KMS-11 (cell line): ENCODE results near the gene RPS6KA3.
"Not testable (repeated sequence)": the region's sequence is repeated elsewhere in the genome, so short reads cannot be mapped to it uniquely, and the experiment has no call there.

Experiments
- H2AFZ ChIP-seq: fragments of 200-600 bp; sonication (generic); 2 replicates; pipeline ENCODE4 v1.6.1; 2016; ENCODE audit warnings: antibody characterized with exemption, mixed run types, low read depth
- H3K27ac ChIP-seq: fragments of 200-600 bp; sonication (generic); 2 replicates; pipeline ENCODE4 v1.6.1; 2016; ENCODE audit warnings: mild to moderate bottlenecking, mixed run types
- H3K27me3 ChIP-seq: fragments of 200-600 bp; sonication (generic); 2 replicates; pipeline ENCODE4 v1.6.1; 2017; ENCODE audit warnings: mild to moderate bottlenecking, low read depth, mixed run types, moderate library complexity; ENCODE audit not compliant: insufficient read depth
- H3K36me3 ChIP-seq: fragments of 200-600 bp; sonication (generic); 2 replicates; pipeline ENCODE4 v1.6.1; 2017; ENCODE audit warnings: mild to moderate bottlenecking, mixed run types; ENCODE audit not compliant: insufficient read depth
- H3K4me1 ChIP-seq: fragments of 200-600 bp; sonication (generic); 2 replicates; pipeline ENCODE4 v1.6.1; 2016; ENCODE audit warnings: mild to moderate bottlenecking, low read depth, mixed run types; ENCODE audit not compliant: poor library complexity, severe bottlenecking
- H3K4me2 ChIP-seq: fragments of 200-600 bp; sonication (generic); 2 replicates; pipeline ENCODE4 v1.7.0; 2016; ENCODE audit warnings: mild to moderate bottlenecking, mixed run types
- H3K4me3 ChIP-seq: fragments of 200-600 bp; sonication (generic); IDR thresholded peaks from 2 replicates; pipeline ENCODE4 v1.6.1; 2017; ENCODE audit warnings: low read depth, low read length, mixed read lengths; ENCODE audit not compliant: insufficient read depth
- H3K79me2 ChIP-seq: fragments of 200-600 bp; sonication (generic); 2 replicates; pipeline ENCODE4 v1.6.1; 2016; ENCODE audit warnings: low read depth, mixed run types; ENCODE audit not compliant: insufficient read depth
- H3K9ac ChIP-seq: fragments of 200-600 bp; sonication (generic); 2 replicates; pipeline ENCODE4 v1.6.1; 2016; ENCODE audit warnings: mild to moderate bottlenecking, mixed run types
- H4K20me1 ChIP-seq: fragments of 200-600 bp; sonication (generic); 2 replicates; pipeline ENCODE4 v1.6.1; 2016; ENCODE audit warnings: mild to moderate bottlenecking, mixed run types; ENCODE audit not compliant: insufficient read depth
- CTCF ChIP-seq: fragments of 200-600 bp; sonication (generic); conservative IDR thresholded peaks from 2 replicates; pipeline ENCODE4 v1.6.1; 2017; ENCODE audit warnings: low read depth, mild to moderate bottlenecking, antibody characterized with exemption, low read length, moderate library complexity, mixed read lengths

The RPS6KA3 gene

GRCh38 chrX:20171887-20172286 lies 94.8 kb downstream of the RPS6KA3 start:
- no peak for TF ChIP-seq CTCF
- no peaks in the 10 kb centered on the region for H3K36me3 ChIP-seq

GRCh38 chrX:20162516-20162915 lies 104.2 kb downstream of the RPS6KA3 start:
- not testable (repeated sequence) for H4K20me1 ChIP-seq, H3K4me3 ChIP-seq, H3K4me2 ChIP-seq, H3K27ac ChIP-seq, H3K4me1 ChIP-seq, H3K36me3 ChIP-seq, H3K79me2 ChIP-seq, H2AFZ ChIP-seq, H3K9ac ChIP-seq, H3K27me3 ChIP-seq

More at GRCh38 chrX:20171887-20172286, 94.8 kb downstream of the RPS6KA3 start:
- H3K27me3 ChIP-seq = no peaks in the 10 kb centered on the region
- H2AFZ ChIP-seq = no peak overlapping the region
- no peak overlapping the region for H3K4me3 ChIP-seq
- no peak overlapping the region for H3K9ac ChIP-seq
- no peaks in the 10 kb centered on the region for H3K79me2 ChIP-seq
- H3K4me2 ChIP-seq = no peak overlapping the region
- no peak overlapping the region for H3K27ac ChIP-seq
- no peaks in the 10 kb centered on the region for H4K20me1 ChIP-seq
- no peaks in the 10 kb centered on the region for H3K4me1 ChIP-seq

GRCh38 chrX:20159797-20160385 lies 106.8 kb downstream of the RPS6KA3 start:
- no peak overlapping the region for H3K4me3 ChIP-seq
- no peak for TF ChIP-seq CTCF
- H4K20me1 ChIP-seq = no peaks in the 10 kb centered on the region
- H3K79me2 ChIP-seq = no peaks in the 10 kb centered on the region
- H3K9ac ChIP-seq = no peak overlapping the region
- no peak overlapping the region for H2AFZ ChIP-seq
- no peaks in the 10 kb centered on the region for H3K4me1 ChIP-seq
- no peak overlapping the region for H3K4me2 ChIP-seq
- H3K27me3 ChIP-seq = no peaks in the 10 kb centered on the region
- no peaks in the 10 kb centered on the region for H3K36me3 ChIP-seq
- H3K27ac ChIP-seq = no peak overlapping the region

- no peaks in the 10 kb centered on the region for H3K4me1 ChIP-seq
- no peak overlapping the region for H3K9ac ChIP-seq
- no peak for TF ChIP-seq CTCF
- H3K79me2 ChIP-seq = no peaks in the 10 kb centered on the region
- H3K36me3 ChIP-seq = no peaks in the 10 kb centered on the region
- H2AFZ ChIP-seq = no peak overlapping the region
- H4K20me1 ChIP-seq = no peaks in the 10 kb centered on the region
- H3K4me3 ChIP-seq = no peak overlapping the region
- no peak overlapping the region for H3K4me2 ChIP-seq
- no peaks in the 10 kb centered on the region for H3K27me3 ChIP-seq
- no peak overlapping the region for H3K27ac ChIP-seq
Observed at GRCh38 chrX:20151689-20152088, 115.0 kb downstream of the RPS6KA3 start.

- TF ChIP-seq CTCF = no peak
- no peaks in the 10 kb centered on the region for H3K4me1 ChIP-seq
- no peak overlapping the region for H3K9ac ChIP-seq
- H3K27ac ChIP-seq = no peak overlapping the region
- H2AFZ ChIP-seq = no peak overlapping the region
- H3K27me3 ChIP-seq = no peaks in the 10 kb centered on the region
- H3K4me3 ChIP-seq = no peak overlapping the region
- no peaks in the 10 kb centered on the region for H3K36me3 ChIP-seq
- H3K79me2 ChIP-seq = no peaks in the 10 kb centered on the region
- H3K4me2 ChIP-seq = no peak overlapping the region
- no peaks in the 10 kb centered on the region for H4K20me1 ChIP-seq
Observed at GRCh38 chrX:20149326-20149725, 117.4 kb downstream of the RPS6KA3 start.
